AG04450 (cell line): ENCODE measurements around the gene CLCN4. TPM values are rescaled to one million over a fixed set of nuclear protein-coding genes. Genes with fewer than 3 reads are reported as not detected.

Experiments
- CTCF ChIA-PET: fragments of 300-600, 350-600 bp; formaldehyde crosslinking; extraction: SDS; loops from one replicate; lab custom pipeline; 2022; ENCODE audit warnings: antibody characterized with exemption, inconsistent platforms; lab: Charles Lee
- POLR2A ChIA-PET: fragments of 350-600 bp; formaldehyde crosslinking; extraction: SDS; loops from one replicate; lab custom pipeline; 2021; ENCODE audit warnings: antibody characterized with exemption, inconsistent platforms; lab: Yijun Ruan, JAX
- DNase-seq: peaks from one replicate; pipeline ENCODE4 v3.0.0-alpha.2; 2011; ENCODE audit warnings: low read depth, low spot score
- H3K27ac ChIP-seq: one replicate; pipeline ENCODE4 v1.5.1; 2012; ENCODE audit warnings: low read depth, low read length, control low read depth
- H3K27me3 ChIP-seq: one replicate; pipeline ENCODE4 v1.6.0; 2012; ENCODE audit warnings: low read length; ENCODE audit not compliant: control insufficient read depth, insufficient read depth
- H3K4me3 ChIP-seq: 2 replicates; pipeline ENCODE4 v1.5.1; 2011; ENCODE audit warnings: mild to moderate bottlenecking, low read depth, low read length, control low read depth
- H3K9me3 ChIP-seq: 2 replicates; pipeline ENCODE4 v1.5.1; 2012; ENCODE audit warnings: low read length; ENCODE audit not compliant: control insufficient read depth, insufficient read depth
- polyA plus RNA-seq: library from polyadenylated mRNA; depleted of rRNA; stranded (reverse); fragments of >200 nt; gene quantifications from 2 replicates; pipeline ENCODE4 v1.2.3, GENCODE V29; 2011
- TF ChIP-seq, protein P1 (sequence below): IDR thresholded peaks from 2 replicates; pipeline ENCODE4 v1.5.1; 2011; ENCODE audit warnings: low read depth, low read length, control low read depth, inconsistent platforms

The CLCN4 gene
- polyA plus RNA-seq, 1 experiment = 1.5 TPM

DNA sequence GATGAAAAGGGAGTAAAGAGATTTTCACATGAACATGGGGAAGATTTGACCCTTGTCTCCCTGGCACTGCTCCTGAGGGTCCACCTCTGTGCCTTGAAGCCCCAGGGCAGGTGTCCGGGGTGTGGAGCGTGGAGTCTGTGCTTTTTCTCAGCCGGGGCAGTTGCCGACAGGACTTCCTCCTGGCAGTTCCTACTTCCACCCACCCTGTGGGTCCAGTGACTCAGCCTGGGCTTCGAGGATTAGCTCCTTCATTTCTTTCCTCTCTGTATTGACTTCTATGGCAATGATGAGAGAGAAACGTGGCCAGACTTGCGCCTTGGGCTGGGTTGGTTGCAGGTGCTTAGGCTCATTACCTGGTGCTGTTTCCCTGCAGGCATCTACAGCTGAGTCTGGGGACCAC, 35.9 kb upstream of the CLCN4 start:
- H3K27ac ChIP-seq = no peak overlapping the region
- TF ChIP-seq, protein P1, sequence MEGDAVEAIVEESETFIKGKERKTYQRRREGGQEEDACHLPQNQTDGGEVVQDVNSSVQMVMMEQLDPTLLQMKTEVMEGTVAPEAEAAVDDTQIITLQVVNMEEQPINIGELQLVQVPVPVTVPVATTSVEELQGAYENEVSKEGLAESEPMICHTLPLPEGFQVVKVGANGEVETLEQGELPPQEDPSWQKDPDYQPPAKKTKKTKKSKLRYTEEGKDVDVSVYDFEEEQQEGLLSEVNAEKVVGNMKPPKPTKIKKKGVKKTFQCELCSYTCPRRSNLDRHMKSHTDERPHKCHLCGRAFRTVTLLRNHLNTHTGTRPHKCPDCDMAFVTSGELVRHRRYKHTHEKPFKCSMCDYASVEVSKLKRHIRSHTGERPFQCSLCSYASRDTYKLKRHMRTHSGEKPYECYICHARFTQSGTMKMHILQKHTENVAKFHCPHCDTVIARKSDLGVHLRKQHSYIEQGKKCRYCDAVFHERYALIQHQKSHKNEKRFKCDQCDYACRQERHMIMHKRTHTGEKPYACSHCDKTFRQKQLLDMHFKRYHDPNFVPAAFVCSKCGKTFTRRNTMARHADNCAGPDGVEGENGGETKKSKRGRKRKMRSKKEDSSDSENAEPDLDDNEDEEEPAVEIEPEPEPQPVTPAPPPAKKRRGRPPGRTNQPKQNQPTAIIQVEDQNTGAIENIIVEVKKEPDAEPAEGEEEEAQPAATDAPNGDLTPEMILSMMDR = no peak
- H3K9me3 ChIP-seq = peaks cover 27% of the 10 kb centered on the region
- no peaks in the 10 kb centered on the region for H3K27me3 ChIP-seq
- POLR2A ChIA-PET = no interaction called here
- CTCF ChIA-PET = interaction anchor here (0.6 to 5.5 kb wide), 15 partner anchors 23 to 409 kb away, joined by 3 to 63 read pairs (median 8); no protein-coding TSS in a partner anchor
- DNase-seq = no peak
- no peak overlapping the region for H3K4me3 ChIP-seq

DNA sequence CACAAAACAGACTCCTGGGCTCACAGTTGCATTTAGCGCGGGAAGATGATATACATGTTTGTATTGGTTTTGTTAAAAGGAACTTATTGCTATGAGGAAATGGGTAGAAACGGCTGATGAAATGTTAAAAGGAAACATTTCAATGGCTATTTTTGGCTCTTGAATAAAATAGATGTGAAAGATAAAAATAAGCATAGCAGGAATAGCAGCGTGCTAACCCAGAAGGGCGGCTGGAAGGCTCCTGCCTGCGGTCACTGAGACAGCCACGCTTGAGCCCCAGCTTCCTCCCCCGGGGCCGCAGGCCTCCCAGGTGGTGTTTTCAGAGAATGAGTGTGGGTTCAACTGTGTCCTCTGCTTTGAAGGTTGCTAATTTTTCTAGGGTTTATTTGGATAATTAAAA, 35.0 kb upstream of the CLCN4 start:
- no peak overlapping the region for H3K27ac ChIP-seq
- ChIA-PET CTCF (interaction anchor here (0.6 to 5.5 kb wide), 2 partner anchors 89 to 125 kb away, joined by 3 to 63 read pairs; no protein-coding TSS in a partner anchor), POLR2A (no interaction called here)
- TF ChIP-seq, protein P1 = no peak
- no peaks in the 10 kb centered on the region for H3K27me3 ChIP-seq
- H3K9me3 ChIP-seq = peaks cover 26% of the 10 kb centered on the region
- DNase-seq = no peak
- H3K4me3 ChIP-seq = no peak overlapping the region

DNA sequence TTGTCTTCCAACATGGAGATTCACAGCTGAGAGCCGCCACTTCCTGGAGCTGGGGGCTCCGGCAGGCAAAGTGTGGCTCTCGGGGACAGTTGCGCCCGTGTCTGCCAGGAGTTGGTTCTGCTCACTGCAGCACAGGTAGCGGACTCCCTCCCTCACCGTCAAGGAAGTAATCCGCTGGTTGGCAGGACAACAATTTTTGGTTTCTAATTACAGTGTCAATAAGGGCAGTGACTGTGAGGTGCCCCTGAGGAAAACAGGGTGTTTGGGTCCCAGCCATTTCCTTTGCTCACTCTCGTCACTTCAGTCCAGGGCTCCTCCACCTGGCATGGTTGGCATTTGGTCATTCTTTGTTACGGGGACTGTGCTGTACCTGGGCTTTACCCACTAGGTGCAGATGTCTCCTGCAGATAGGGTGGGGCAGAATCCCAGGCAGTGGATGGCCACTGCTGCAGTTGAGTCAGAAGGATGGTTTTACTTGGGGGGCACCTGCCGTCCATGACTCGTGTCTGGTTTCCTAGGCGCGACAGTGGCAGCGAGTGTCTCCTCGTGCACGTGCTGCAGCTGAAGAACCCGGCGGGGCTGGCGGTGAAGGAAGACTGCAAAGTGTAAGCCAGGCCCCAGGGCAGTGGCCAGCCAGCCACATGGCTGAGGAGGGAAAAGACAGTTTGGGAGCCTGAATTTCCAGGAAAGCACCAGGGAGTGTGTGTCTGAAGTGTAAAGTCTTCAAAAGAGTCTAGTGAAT, 32.1 kb upstream of the CLCN4 start:
- no peak overlapping the region for H3K27ac ChIP-seq
- peaks cover 14% of the 10 kb centered on the region; the same call in 1 of the 2 replicates for H3K9me3 ChIP-seq
- POLR2A ChIA-PET = no interaction called here
- no peak for DNase-seq
- TF ChIP-seq, protein P1 = no peak
- CTCF ChIA-PET = no interaction called here
- H3K4me3 ChIP-seq = no peak overlapping the region
- H3K27me3 ChIP-seq = no peaks in the 10 kb centered on the region

DNA sequence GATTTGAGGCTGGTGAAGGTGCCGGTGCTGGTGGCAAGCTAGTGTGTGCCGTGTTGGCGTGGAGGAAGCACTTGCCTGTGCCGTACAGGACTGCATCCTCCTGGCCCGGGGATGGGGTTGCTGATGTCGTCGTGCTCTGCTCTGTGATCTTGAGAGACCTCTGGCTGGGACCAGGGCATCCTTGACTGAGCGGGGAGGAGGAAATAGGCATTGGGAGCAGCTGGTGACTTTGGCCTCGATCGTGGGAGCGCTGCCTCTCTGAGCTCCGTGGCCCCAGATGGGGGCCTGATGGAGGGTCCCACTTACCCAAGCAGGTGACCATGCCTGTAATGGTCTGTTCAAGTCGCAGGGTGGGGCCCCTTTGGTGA, 31.5 kb upstream of the CLCN4 start:
- Histone ChIP-seq H3K27ac (no peak overlapping the region), H3K27me3 (no peaks in the 10 kb centered on the region), H3K4me3 (no peak overlapping the region), H3K9me3 (peaks cover 14% of the 10 kb centered on the region; the same call in 1 of the 2 replicates)
- CTCF ChIA-PET = no interaction called here
- POLR2A ChIA-PET = no interaction called here
- DNase-seq = no peak
- TF ChIP-seq, protein P1 = no peak

DNA sequence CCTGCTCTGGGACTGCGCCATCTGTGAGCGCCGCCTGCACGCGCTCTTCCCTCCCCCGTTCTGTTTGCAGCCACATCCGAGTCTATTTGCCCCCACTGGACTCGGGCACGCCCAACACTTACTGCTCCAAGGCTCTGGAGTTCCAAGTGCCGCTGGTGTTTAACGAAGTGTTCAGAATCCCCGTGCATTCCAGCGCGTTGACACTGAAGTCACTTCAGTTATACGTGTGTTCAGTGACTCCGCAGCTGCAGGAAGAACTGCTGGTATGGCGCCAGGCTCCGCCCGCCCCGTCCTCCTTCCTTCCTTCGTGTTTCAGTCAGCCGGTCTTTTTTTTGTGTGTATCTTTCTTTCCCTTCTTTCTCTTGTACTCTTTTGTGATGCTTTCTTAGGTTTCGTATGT, 30.7 kb upstream of the CLCN4 start:
- Histone ChIP-seq H3K27ac (no peak overlapping the region), H3K4me3 (no peak overlapping the region), H3K27me3 (no peaks in the 10 kb centered on the region), H3K9me3 (peaks cover 11% of the 10 kb centered on the region; the same call in 1 of the 2 replicates)
- ChIA-PET POLR2A (no interaction called here), CTCF (no interaction called here)
- no peak for DNase-seq
- TF ChIP-seq, protein P1 = no peak
